Gastrocnemius medialis (tissue), 4 donors: ENCODE results near the gene MMP27.

Experiments used
- CTCF ChIP-seq, 5 experiments: fragments of 450-650 bp in 3 of 5; fragments of 200-600 bp in 2 of 5; sonication (generic) in 2 of 5; IDR thresholded peaks in 4 of 5; conservative IDR thresholded peaks in 1 of 5; 1 replicate in 4 of 5; 2 replicates in 1 of 5; pipeline ENCODE4 v1.5.1; 2016 to 2019; ENCODE audit warnings: antibody characterized with exemption in 5 of 5, mild to moderate bottlenecking in 3 of 5, moderate library complexity in 3 of 5
- POLR2A ChIP-seq, 2 donors: fragments of 450-650 bp; IDR thresholded peaks; one replicate each; pipeline ENCODE4 v1.6.1; 2017; ENCODE audit warnings: antibody characterized with exemption in 2 of 2, mild to moderate bottlenecking in 2 of 2, moderate library complexity in 2 of 2

GRCh38 chr11:102749101-102749722 lies 43.6 kb upstream of the MMP27 start:
- TF ChIP-seq CTCF (IDR thresholded peaks at IDR 0.05 in 4 of 5, conservative IDR thresholded peaks at IDR 0.05 in 1 of 5) (no peak), POLR2A (IDR thresholded peaks at IDR 0.05) (no peak)
